ENCODE results near the gene GPR171.

- TF ChIP-seq CTCF (IDR thresholded peaks at IDR 0.05; ENCODE audit: insufficient read depth, low read depth, low read length), result peak; percentile 5
- no peak for TF ChIP-seq EZH2 (IDR thresholded peaks at IDR 0.05; ENCODE audit: insufficient read depth, low read length)
Measured at GRCh38 chr3:151210676-151211381, 7.8 kb upstream of the GPR171 start.

Measured in astrocyte (in vitro differentiated cells and primary cell).